KOPT-K1 (cell line): ENCODE results near the gene YPEL5.

Experiments
- H3K27ac ChIP-seq: fragments of 200-600 bp; sonication (generic); 2 replicates; pipeline ENCODE4 v1.5.1; 2016; ENCODE audit warnings: antibody characterized with exemption, mild to moderate bottlenecking, low read depth, low read length; ENCODE audit not compliant: poor library complexity, severe bottlenecking
- H3K36me3 ChIP-seq: fragments of 200-600 bp; sonication (generic); 2 replicates; pipeline ENCODE4 v1.5.1; 2017; ENCODE audit warnings: antibody characterized with exemption, mild to moderate bottlenecking, low read length, moderate library complexity; ENCODE audit not compliant: insufficient read depth
- H3K9me3 ChIP-seq: fragments of 200-600 bp; sonication (generic); 2 replicates; pipeline ENCODE4 v1.5.1; 2017; ENCODE audit warnings: antibody characterized with exemption, low read length, mild to moderate bottlenecking; ENCODE audit not compliant: insufficient read depth, poor library complexity, severe bottlenecking

The YPEL5 gene

GRCh38 chr2:30148850-30149249, 2.0 kb downstream of the YPEL5 start:
- Histone ChIP-seq H3K9me3 (no peaks in the 10 kb centered on the region), H3K36me3 (no peaks in the 10 kb centered on the region), H3K27ac (no peak overlapping the region)

GRCh38 chr2:30149513-30149912, 2.7 kb downstream of the YPEL5 start:
- H3K36me3 ChIP-seq: no peaks in the 10 kb centered on the region
- no peaks in the 10 kb centered on the region for H3K9me3 ChIP-seq
- no peak overlapping the region for H3K27ac ChIP-seq

DNA sequence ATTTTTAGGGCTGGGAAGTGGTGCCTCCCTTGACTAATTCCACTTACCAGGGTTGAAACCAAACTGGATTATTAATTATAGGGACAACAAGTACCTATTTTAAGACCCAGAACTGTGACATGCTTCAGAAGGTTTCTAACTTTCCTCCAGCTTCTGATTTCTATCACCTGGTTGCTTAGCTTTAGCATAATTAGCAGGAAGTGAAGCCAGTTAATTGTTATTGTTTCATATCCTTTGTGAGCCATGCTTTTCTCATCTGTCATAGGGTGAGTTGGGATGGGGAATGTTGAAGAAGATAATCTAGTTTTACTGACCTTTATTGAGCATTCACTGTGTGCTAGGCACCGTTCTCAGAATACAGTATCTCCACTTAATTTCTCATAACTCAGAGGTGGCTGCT, 3.2 kb downstream of the YPEL5 start:
- H3K27ac ChIP-seq: no peak overlapping the region
- H3K9me3 ChIP-seq: no peaks in the 10 kb centered on the region
- no peaks in the 10 kb centered on the region for H3K36me3 ChIP-seq

DNA sequence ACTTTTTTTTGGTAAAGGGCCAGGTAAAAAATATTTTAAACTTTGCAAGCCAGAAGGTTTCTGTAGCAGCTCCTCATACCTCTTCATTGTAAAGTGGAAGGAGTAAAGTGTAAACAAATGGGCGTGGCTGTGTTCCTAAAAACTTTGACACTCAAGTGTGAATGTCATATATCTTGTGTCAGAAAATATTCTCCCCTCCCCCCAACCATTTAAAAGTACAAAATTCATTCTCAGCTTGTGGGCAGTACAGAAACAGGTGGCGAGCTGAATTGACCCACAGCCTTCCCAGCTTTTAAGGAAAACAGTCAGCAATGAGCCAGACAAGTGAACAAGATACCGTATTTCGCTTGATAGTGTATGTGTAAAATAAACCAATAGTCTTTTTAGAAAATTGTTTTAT, 4.0 kb downstream of the YPEL5 start:
- H3K27ac ChIP-seq: no peak overlapping the region
- H3K9me3 ChIP-seq: no peaks in the 10 kb centered on the region
- no peaks in the 10 kb centered on the region for H3K36me3 ChIP-seq

DNA sequence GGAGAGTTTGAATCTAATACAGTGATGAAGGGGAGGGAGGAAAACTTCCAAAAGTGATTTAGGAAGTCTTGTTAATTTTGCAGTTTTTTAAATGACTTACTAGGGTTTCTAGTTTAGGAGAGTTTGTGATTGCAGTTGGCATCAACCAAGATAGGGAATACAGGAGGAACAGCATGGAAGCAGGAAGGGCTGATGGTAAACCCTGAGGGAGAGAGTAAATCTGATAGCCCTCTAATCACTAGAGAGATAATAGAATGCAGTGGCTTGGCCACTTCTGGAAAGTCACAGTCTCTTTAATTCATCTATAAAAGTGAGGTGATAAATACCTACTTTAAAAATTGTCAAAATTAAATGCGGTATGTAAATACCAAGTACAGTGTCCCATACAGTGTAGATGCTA, 5.6 kb downstream of the YPEL5 start:
- no peaks in the 10 kb centered on the region for H3K9me3 ChIP-seq
- 0 out of 2 replicates have a peak, but pooled peaks cover 3% of the 10 kb centered on the region for H3K36me3 ChIP-seq
- no peak overlapping the region for H3K27ac ChIP-seq

DNA sequence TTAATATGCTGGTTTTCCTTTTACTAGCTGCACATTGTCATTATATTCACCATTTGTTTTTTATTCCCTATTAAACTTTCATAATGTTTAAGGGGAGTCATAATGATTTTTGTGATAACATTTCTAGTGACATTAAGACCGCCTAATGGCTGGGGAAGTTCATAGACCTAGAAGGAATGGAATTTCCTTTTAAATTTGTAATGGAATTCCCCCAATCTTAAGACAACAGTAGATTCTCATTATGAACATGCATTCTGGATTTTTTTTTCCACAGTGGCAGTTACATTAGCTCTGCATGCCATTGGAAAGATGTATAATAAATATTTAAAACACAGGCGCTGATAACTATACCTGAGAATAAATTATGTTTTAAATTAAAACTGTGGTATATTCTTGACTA, 8.4 kb downstream of the YPEL5 start:
- peaks cover 13% of the 10 kb centered on the region; the same call in 1 of the 2 replicates for H3K36me3 ChIP-seq
- no peak overlapping the region for H3K27ac ChIP-seq
- no peaks in the 10 kb centered on the region for H3K9me3 ChIP-seq

GRCh38 chr2:30155889-30156658, 9.3 kb downstream of the YPEL5 start:
- peaks cover 13% of the 10 kb centered on the region; the same call in 1 of the 2 replicates for H3K36me3 ChIP-seq
- no peaks in the 10 kb centered on the region for H3K9me3 ChIP-seq
- H3K27ac ChIP-seq: no peak overlapping the region

- no peak overlapping the region for H3K27ac ChIP-seq
- H3K36me3 ChIP-seq: peaks cover 13% of the 10 kb centered on the region; the same call in 1 of the 2 replicates
- H3K9me3 ChIP-seq: no peaks in the 10 kb centered on the region
These were observed 10.8 kb downstream of the YPEL5 start for GRCh38 chr2:30157616-30158015.

GRCh38 chr2:30159766-30160165, 13.0 kb downstream of the YPEL5 start:
- Histone ChIP-seq H3K27ac (no peak overlapping the region), H3K36me3 (peaks cover 13% of the 10 kb centered on the region; the same call in 1 of the 2 replicates), H3K9me3 (no peaks in the 10 kb centered on the region)

DNA sequence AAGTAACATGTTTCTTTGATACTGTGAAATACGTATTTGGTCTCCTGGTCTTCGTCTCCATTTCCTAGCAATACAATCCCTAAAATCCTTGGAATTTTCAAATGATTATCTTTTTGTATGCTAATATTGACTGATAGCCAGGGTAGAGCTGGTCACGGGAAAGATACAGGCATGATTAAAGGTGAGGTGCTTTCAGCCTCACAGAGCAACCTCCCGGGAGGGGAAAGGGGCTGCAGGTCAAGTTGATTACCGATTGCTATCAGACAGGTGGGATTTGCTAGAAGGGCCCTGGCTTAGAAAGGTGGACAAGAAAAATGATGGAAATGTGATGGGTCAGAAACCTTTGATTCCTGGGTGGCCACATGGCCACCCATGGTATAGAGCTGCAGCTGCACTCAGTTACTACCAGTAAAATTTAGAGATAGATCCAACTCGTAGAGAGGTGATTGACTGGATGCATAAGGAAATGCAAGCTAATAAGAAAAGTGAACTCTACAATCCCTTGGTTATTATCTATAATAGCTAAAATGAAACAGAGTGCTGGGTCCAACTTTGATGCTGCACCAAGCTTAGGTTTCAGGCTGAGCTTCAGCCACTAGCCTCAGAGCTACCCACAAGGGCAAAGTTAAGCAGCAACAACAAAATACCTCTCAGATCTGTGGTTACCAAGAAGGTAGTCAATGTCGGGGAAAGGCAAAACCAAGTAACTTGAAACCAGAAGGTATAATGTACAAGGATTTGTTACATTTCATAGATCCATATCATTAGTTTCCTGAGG, 15.3 kb downstream of the YPEL5 start:
- peaks cover 13% of the 10 kb centered on the region; the same call in 1 of the 2 replicates for H3K36me3 ChIP-seq
- no peak overlapping the region for H3K27ac ChIP-seq

GRCh38 chr2:30162806-30163205, 16.0 kb downstream of the YPEL5 start:
- Histone ChIP-seq H3K9me3 (no peaks in the 10 kb centered on the region), H3K36me3 (0 out of 2 replicates have a peak, but pooled peaks cover 6% of the 10 kb centered on the region), H3K27ac (no peak overlapping the region)

More for the DNA sequence above, 15.3 kb downstream of the YPEL5 start:
- H3K9me3 ChIP-seq: no peaks in the 10 kb centered on the region

GRCh38 chr2:30164131-30164925, 17.5 kb downstream of the YPEL5 start:
- no peak overlapping the region for H3K27ac ChIP-seq
- no peaks in the 10 kb centered on the region for H3K9me3 ChIP-seq
- H3K36me3 ChIP-seq: no peaks in the 10 kb centered on the region

DNA sequence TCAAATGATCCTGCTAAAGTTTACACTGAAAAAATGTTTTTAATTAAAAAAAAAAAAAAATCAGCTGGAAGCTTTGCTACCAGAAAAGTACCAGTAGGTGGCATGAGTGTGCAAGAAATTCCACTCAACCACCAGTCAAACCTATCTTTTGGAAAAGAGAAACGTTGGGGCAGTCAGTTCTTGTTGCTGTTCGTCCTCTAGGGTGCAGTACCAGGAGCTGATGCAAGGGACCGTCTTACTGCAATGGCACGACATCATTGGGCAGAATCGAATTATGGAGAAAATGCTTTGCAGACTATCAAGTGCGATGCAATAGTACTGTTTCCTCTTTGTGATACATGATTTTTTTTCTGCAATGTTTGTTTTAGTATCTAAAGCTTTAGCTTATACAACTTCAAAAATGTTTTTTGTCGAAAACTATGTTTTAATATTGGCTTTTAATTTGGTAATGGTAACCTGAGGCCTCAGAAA, 18.3 kb downstream of the YPEL5 start:
- H3K9me3 ChIP-seq: no peaks in the 10 kb centered on the region
- H3K36me3 ChIP-seq: no peaks in the 10 kb centered on the region
- H3K27ac ChIP-seq: no peak overlapping the region

DNA sequence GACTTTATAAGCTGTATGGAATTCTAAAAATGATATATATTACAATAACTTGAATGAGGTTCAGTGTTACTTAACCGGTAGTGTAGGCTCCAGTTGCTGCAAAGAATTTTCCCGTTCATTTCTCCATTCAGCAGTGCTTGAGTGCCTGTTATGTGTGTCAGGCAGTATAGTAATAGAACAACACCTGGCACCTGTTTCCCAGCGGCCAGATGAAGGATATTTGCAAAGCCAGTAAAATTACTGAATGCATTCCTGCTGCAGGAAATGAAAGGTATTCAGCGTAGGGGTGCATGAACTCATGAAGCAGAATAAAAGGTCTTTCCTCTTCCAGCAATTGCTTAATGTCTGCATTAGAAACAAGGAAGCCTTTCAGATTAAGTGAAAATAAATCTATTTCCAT, 18.8 kb downstream of the YPEL5 start:
- no peak overlapping the region for H3K27ac ChIP-seq
- H3K9me3 ChIP-seq: no peaks in the 10 kb centered on the region
- no peaks in the 10 kb centered on the region for H3K36me3 ChIP-seq

GRCh38 chr2:30172627-30173026, 25.8 kb downstream of the YPEL5 start:
- Histone ChIP-seq H3K36me3 (no peaks in the 10 kb centered on the region), H3K27ac (no peak overlapping the region), H3K9me3 (no peaks in the 10 kb centered on the region)
